Astrocyte (in vitro differentiated cells and primary cell): Measurements from ENCODE around the gene HNRNPK. TPM values are rescaled to one million over a fixed set of nuclear protein-coding genes. Genes with fewer than 3 reads are reported as not detected.

ENCODE experiments used
- DNase-seq: peaks from one replicate; pipeline ENCODE4 v3.0.0-alpha.2; 2010; ENCODE audit warnings: low read depth
- FAIRE-seq: peaks from 2 replicates; lab custom pipeline; 2011; peaks lifted over from hg19 to GRCh38; lab: Jason Lieb, UNC
- H2AFZ ChIP-seq: 2 replicates; pipeline ENCODE4 v1.6.0; 2012; ENCODE audit warnings: low read depth, low read length, inconsistent platforms
- H3K27ac ChIP-seq: 2 replicates; pipeline ENCODE4 v1.5.1; 2011; ENCODE audit warnings: low read depth, low read length, inconsistent platforms
- H3K27me3 ChIP-seq: 2 replicates; pipeline ENCODE4 v1.6.0; 2011; ENCODE audit warnings: low read length, inconsistent platforms; ENCODE audit not compliant: insufficient read depth
- H3K36me3 ChIP-seq: 2 replicates; pipeline ENCODE4 v1.5.1; 2011; ENCODE audit warnings: low read length, inconsistent platforms; ENCODE audit not compliant: insufficient read depth
- H3K4me1 ChIP-seq: 2 replicates; pipeline ENCODE4 v1.5.1; 2011; ENCODE audit warnings: low read length, inconsistent platforms; ENCODE audit not compliant: insufficient read depth
- H3K4me2 ChIP-seq: 2 replicates; pipeline ENCODE4 v1.6.0; 2012; ENCODE audit warnings: low read length, inconsistent platforms
- H3K4me3 ChIP-seq: 2 replicates; pipeline ENCODE4 v1.5.1; 2011; ENCODE audit warnings: low read depth, mild to moderate bottlenecking, low read length, inconsistent platforms; ENCODE audit not compliant: insufficient read depth
- H3K79me2 ChIP-seq: 2 replicates; pipeline ENCODE4 v1.6.0; 2012; ENCODE audit warnings: mild to moderate bottlenecking, low read length, inconsistent platforms; ENCODE audit not compliant: insufficient read depth
- H3K9ac ChIP-seq: 2 replicates; pipeline ENCODE4 v1.6.0; 2012; ENCODE audit warnings: mild to moderate bottlenecking, low read length, inconsistent platforms
- H3K9me3 ChIP-seq: 2 replicates; pipeline ENCODE4 v1.5.1; 2012; ENCODE audit warnings: low read depth, mild to moderate bottlenecking, low read length, inconsistent platforms; ENCODE audit not compliant: insufficient read depth
- H4K20me1 ChIP-seq: 2 replicates; pipeline ENCODE4 v1.6.0; 2012; ENCODE audit warnings: low read length, inconsistent platforms; ENCODE audit not compliant: insufficient read depth
- H3K27ac Mint-ChIP-seq: one replicate; pipeline ENCODE4 v1.8.0; 2021; ENCODE audit warnings: mild to moderate bottlenecking, mixed read lengths; ENCODE audit not compliant: unreplicated experiment
- H3K27me3 Mint-ChIP-seq: one replicate; pipeline ENCODE4 v1.8.0; 2021; ENCODE audit warnings: low read depth, mixed read lengths; ENCODE audit not compliant: unreplicated experiment
- H3K36me3 Mint-ChIP-seq: one replicate; pipeline ENCODE4 v1.8.0; 2021; ENCODE audit warnings: low read depth, mixed read lengths; ENCODE audit not compliant: unreplicated experiment
- H3K4me1 Mint-ChIP-seq: one replicate; pipeline ENCODE4 v1.8.0; 2021; ENCODE audit warnings: low read depth, mixed read lengths; ENCODE audit not compliant: unreplicated experiment
- H3K4me3 Mint-ChIP-seq: one replicate; pipeline ENCODE4 v1.8.0; 2021; ENCODE audit warnings: mild to moderate bottlenecking, moderate library complexity, mixed read lengths; ENCODE audit not compliant: unreplicated experiment
- H3K9me3 Mint-ChIP-seq: one replicate; pipeline ENCODE4 v1.8.0; 2021; ENCODE audit warnings: mild to moderate bottlenecking, mixed read lengths; ENCODE audit not compliant: unreplicated experiment
- EZH2 ChIP-seq: IDR thresholded peaks from 2 replicates; pipeline ENCODE4 v1.6.1; 2012; ENCODE audit warnings: mild to moderate bottlenecking, low read length, inconsistent platforms; ENCODE audit not compliant: insufficient read depth
- total RNA-seq: library from RNA; stranded (reverse); gene quantifications from 2 replicates; pipeline ENCODE4 v1.2.1, GENCODE V29; 2021
- TF ChIP-seq, protein P1 (sequence below): IDR thresholded peaks from 2 replicates; pipeline ENCODE4 v1.5.1; 2011; ENCODE audit warnings: low read depth, mild to moderate bottlenecking, inconsistent platforms, low read length, moderate library complexity; ENCODE audit not compliant: insufficient read depth

The HNRNPK gene
- total RNA-seq, 1 donor from 2014 or later = 511 TPM

DNA sequence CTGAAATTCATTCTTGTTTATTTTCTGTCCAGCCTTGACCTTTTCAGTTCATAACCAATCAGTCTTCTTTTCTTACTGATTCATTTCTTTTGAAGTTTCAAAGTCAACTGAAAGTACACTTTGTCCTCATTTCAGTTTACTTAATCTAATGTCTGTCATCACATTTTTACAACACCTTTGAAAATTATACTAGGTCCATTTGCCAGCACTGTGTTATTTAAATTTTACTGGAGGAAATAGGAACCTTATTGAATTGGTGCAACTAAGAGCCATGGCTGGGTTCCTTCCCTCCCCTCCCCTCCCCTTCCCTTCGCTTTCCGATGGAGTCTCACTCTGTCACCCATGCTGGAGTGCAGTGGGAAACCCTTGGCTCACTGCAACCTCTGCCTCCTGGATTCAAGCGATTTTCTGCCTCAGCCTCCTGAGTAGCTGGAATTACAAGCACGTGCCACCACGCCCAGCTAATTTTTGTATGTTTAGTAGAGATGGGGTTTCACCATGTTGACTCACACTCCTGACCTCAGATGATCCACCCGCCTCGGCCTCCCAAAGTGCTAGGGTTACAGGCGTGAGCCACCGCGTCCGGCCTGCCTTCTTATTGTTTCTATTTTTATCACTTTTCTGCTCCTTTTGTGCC, 6.9 kb upstream of the HNRNPK start:
- Histone ChIP-seq H3K9me3 (no peaks in the 10 kb centered on the region), H3K79me2 (peaks cover 66% of the 10 kb centered on the region), H4K20me1 (no peaks in the 10 kb centered on the region), H3K27ac (no peak overlapping the region), H3K4me2 (peak overlapping the region; percentile 36), H3K9ac (no peak overlapping the region), H3K27me3 (no peaks in the 10 kb centered on the region), H3K36me3 (no peaks in the 10 kb centered on the region), H2AFZ (no peak overlapping the region), H3K4me3 (no peak overlapping the region), H3K4me1 (no peaks in the 10 kb centered on the region)
- DNase-seq = peak; percentile 30
- no peak for TF ChIP-seq EZH2
- TF ChIP-seq, protein P1, sequence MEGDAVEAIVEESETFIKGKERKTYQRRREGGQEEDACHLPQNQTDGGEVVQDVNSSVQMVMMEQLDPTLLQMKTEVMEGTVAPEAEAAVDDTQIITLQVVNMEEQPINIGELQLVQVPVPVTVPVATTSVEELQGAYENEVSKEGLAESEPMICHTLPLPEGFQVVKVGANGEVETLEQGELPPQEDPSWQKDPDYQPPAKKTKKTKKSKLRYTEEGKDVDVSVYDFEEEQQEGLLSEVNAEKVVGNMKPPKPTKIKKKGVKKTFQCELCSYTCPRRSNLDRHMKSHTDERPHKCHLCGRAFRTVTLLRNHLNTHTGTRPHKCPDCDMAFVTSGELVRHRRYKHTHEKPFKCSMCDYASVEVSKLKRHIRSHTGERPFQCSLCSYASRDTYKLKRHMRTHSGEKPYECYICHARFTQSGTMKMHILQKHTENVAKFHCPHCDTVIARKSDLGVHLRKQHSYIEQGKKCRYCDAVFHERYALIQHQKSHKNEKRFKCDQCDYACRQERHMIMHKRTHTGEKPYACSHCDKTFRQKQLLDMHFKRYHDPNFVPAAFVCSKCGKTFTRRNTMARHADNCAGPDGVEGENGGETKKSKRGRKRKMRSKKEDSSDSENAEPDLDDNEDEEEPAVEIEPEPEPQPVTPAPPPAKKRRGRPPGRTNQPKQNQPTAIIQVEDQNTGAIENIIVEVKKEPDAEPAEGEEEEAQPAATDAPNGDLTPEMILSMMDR = no peak
- no peak overlapping the region for H3K4me3 Mint-ChIP-seq
- H3K9me3 Mint-ChIP-seq = no peaks in the 10 kb centered on the region
- H3K36me3 Mint-ChIP-seq = no peaks in the 10 kb centered on the region
- H3K27ac Mint-ChIP-seq = peak overlapping the region; percentile 5
- FAIRE-seq = no peak
- peaks cover 2% of the 10 kb centered on the region for H3K4me1 Mint-ChIP-seq
- no peaks in the 10 kb centered on the region for H3K27me3 Mint-ChIP-seq

DNA sequence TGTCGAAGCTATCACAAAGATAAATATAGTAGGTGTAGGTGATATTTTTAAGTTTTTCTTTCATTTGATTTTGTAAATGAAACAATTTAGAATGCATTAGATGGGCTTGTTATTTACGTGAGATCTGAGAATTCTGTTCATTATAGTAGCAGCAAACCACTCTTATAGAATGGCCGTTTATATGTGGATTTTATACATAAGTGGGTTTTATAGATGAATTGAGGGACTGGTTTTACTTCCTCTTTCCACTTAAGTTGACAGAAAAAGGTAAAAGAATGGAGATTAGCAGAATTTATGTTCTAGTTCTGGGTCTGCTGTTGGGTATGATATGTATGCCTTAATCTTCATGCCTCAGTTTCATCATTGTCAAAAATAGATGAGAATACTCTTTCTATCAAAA, 6.2 kb upstream of the HNRNPK start:
- peaks cover 73% of the 10 kb centered on the region for H3K79me2 ChIP-seq
- Mint-ChIP-seq H3K27me3 (no peaks in the 10 kb centered on the region), H3K36me3 (no peaks in the 10 kb centered on the region), H3K9me3 (no peaks in the 10 kb centered on the region), H3K4me3 (no peak overlapping the region), H3K27ac (no peak overlapping the region), H3K4me1 (peaks cover 2% of the 10 kb centered on the region)
- no peak for DNase-seq
- FAIRE-seq = no peak
- H4K20me1 ChIP-seq = no peaks in the 10 kb centered on the region
- no peaks in the 10 kb centered on the region for H3K36me3 ChIP-seq
- TF ChIP-seq EZH2 = no peak
- TF ChIP-seq, protein P1 = no peak
- no peak overlapping the region for H2AFZ ChIP-seq
- no peaks in the 10 kb centered on the region for H3K4me1 ChIP-seq
- H3K4me2 ChIP-seq = no peak overlapping the region
- no peak overlapping the region for H3K9ac ChIP-seq
- no peak overlapping the region for H3K4me3 ChIP-seq
- no peaks in the 10 kb centered on the region for H3K9me3 ChIP-seq
- H3K27ac ChIP-seq = no peak overlapping the region
- H3K27me3 ChIP-seq = no peaks in the 10 kb centered on the region
